Measurements from ENCODE around the gene SND1.
"Not testable (repeated sequence)": the region's sequence is repeated elsewhere in the genome, so short reads cannot be mapped to it uniquely, and the experiment has no call there.

SND1 gene

DNA sequence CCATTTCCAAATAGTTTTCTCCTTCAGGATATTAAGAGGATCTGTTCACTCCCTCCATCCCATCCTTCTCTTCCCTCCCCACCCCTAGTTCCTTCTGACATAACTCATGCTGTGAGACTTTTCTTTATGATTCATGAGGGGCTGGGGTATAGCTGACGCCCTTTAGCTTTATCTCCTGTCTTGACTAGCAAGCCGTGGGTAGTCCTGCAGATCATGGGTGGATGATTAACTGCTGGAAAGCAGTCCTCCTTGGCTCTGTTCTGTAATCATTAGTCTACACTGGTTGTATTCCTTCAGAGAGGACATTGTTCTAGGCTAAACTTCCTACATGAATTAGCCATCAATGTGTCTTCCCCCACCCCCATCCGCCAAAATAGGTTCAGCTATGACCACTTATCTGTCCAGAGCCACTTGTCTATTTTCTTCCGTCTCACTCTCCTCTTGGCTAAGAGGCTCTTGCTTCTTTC is 243.9 kb downstream of the SND1 start:
- DNase-seq = no peak

DNA sequence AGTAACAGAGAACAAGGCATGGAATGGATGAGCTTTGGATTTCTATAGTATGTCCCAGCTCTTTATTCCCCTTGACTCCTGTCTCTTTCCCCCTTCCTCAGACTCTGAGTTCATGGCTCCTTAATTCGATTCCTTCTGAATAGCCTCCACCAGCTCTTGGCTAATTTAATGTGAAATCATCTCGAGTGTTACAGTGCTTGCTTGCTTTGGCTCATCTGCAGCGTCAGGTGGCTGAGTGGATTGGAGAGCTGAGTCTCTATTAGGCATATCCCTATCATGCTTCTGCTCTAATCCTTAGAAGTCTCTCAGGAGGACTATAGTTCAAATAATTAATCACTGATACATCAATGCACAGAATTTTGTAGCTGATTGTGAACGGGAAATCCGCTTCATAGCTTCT is 244.7 kb downstream of the SND1 start:
- DNase-seq = no peak

DNA sequence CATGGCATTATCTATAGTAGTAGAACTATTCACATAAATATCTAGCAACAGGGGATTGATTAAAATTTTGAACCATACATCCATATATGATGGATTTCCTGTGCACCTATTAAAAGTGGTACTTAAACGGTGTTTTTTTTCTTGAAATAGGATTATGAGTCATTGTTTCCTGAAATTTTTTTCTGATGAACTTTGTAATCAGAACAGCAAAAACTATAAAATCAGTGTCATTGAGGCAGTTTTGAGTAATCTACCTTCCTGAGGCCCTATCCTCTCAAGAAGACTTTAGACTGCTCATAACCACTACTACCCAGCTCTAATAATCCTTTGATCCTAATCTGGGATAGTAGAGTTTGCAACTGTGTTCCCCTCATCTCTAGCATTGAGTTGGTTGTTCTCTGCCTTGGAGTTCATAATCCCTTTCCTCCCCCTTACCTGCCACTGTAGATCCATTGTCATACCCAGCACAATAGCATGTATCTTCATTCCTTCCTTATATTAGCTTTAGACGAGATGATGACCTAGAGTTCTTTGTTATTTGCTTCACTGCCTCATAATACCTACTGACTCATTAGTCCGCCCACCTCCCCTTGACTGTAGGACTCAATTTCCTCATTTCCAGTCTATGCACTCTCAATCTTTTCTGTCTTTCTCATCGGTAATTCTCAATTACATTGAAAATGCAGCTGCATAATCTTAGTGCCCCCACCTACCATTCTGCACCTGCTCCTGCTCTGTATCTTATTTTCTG is 245.9 kb downstream of the SND1 start:
- no peak for DNase-seq

DNA sequence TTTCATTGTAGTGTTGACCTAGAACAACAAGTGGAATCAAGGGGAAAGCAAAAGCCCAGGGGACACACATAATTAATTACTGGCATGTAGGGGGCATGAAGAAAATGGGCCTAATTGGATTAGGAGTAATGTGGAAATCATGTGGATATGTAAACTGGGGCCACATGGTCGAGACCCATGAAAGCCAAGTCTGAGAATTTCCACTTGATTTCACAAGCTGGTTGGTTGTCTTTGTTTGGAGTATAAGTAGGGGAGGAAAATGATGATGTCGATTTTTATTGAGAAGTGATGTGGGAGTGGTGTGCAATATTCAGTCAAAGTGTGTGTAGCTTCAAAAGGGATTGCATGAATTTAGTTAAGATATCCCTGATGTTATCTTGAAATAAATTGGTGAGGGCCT is 247.4 kb downstream of the SND1 start:
- no peak for DNase-seq

DNA sequence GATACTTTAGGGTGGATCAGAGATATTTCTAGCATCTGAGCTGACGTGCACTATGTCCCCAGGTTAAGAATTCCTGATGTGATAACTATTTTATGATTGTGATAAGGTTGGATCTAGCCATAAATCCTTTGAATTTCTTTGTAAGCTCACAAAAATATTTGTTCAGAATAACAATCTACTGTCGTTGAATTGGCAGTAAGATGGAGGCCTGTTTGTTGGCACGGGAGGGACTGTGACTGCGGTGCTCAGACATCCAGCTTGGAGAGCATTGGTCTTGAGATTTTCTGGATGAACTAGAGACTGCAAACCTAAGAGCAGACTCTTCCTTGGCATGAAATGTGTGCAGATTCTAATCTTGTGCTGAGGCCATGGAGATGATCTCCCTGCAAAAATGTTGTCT is 248.1 kb downstream of the SND1 start:
- no peak for DNase-seq

DNA sequence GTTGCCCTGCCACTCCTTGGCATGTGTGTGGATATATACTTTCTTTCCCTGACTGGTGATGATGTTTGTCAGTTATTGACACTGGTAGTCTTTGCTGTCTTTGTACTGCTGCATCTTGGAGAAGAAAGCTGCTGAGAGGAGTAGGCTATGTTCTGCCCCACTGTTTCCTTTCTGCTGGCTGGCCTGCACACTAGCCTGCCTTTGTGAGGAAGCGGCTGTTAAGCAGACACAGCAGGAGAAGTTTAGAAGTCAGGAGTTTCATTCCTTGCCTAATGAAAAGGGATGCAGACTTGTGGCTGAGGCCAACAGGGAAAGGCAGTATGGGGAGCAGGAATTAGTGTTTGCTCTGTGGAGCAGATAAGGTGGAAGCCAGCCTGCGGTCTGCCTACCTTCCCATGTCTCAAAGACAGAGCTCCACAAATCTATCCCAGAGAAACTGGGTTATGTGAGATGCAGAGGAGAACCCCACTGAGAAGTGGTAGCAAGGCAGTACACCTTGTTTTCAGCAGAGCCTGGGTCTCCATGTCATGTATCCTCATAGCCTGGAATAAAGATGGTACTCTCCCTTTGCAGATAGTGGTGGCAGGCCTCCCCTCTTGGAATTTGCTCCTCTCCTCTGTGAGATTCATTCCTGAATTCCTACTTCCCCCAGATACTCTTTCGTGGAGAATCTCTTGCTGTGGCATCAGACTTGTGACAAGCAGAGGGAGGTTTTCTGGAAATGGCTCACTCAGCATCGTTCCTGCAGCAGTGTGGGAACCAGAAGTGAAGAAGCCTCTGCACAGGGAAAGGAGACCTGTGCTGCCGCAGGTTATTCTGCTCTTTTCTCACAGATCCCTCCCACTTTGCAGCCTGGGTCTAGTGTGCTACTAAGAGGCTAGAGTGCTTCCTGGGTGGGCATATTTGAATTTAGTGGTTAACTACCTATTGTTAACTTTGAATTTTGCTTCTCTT is 249.0 kb downstream of the SND1 start:
- no peak for DNase-seq

DNA sequence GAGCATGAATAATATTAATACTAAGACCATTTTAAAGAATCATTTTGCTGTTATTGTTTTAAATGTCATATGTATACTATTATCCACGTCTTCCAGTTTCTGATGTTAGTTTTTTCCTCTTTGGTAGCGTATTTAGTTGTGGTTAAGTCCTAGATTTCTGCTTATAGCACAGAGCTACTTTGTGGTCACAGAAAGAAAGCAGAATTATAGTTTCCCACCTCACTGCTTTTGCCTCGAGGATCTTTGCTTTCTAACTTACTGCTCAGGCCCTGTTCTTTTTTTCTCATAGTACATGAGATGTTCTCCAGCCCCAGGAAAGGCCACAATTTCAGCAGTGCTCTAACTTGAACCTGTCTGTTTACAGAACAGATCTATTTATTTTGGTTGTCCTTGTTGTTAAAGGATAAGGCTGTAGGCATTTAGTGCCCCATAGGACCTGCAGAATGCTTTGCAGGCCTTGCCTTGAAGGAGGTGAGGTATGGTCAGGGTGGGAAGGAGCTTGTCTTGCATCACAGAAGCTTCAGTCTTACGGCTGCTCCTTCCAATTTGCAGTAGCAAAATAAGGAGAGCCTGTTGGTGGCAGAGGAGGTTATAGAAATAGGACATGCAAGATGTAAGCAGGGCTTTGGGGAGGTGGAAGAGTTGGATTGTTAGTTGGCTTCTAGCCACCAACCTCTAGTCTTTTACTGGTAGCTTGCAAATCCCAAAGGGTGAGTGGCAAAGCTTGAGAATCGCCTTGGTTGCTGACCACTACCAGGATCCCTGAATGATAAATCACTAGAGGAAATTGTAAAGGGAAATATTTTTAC is 250.1 kb downstream of the SND1 start:
- no peak for DNase-seq

DNA sequence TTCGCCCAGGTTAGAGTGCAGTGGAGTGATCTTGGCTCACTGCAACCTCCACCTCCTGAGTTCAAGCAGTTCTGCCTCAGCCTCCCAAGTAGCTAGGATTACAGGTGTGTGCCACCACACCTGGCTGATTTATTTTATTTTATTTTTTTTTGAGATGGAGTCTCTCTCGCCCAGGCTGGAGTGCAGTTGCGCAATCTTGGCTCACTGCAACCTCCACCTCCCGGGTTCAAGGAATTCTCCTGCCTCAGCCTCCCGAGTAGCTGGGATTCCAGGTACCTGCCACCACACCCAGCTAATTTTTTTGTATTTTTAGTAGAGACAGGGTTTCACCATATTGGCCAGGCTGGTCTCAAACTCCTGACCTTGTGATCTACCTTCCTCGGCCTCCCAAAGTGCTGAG is 250.8 kb downstream of the SND1 start:
- not testable (repeated sequence) for DNase-seq

DNA sequence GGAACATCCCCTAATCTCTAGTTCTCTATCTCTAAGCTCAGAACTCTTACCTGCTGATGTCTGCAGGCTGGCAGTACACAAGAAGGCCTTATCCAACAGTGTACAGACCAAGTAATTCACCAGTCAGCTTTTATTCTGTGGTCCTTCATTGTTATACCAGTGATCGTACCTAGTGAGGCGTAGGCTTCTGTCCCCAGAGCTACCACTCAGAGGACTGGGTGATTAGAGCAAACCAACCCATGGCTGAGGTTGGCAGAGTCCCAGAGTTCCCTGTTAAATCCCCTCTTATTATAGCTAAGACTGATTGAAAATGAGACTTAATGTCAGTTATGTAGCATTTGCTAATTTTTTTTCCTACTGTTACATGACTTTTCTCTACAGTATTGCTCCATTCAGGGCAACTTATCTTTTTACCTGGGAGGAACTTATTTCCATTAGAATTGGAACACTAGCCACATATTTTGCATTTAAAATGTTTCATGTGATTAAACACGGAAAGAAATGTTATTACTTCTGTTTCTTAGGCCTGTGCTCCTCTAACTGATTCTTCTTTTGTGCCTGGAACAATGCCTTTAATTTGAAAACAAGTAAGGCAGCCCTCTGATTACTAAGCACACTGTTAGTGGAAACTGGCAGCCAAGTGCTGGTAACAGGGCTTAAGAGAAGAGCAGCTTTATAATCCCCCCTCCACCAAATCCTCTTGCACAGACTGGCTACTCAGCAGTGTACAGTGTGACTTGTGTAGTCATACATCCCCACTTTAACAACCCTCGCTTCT is 252.1 kb downstream of the SND1 start:
- no peak for DNase-seq

DNA sequence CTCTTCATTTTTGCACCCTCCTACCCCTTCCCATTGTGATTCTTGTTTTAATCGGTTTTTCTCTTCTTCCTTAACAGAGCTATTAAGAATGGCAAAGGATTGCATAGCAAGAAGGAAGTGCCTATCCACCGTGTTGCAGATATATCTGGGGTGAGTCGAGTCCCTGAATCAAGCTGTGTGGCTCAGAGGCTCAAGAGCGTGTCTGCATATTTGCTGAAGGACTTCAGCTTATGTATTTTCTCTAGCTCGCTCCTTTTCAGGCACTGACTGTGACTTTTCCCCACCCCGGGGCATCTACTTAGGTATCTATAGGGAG is 252.6 kb downstream of the SND1 start:
- no peak for DNase-seq

DNA sequence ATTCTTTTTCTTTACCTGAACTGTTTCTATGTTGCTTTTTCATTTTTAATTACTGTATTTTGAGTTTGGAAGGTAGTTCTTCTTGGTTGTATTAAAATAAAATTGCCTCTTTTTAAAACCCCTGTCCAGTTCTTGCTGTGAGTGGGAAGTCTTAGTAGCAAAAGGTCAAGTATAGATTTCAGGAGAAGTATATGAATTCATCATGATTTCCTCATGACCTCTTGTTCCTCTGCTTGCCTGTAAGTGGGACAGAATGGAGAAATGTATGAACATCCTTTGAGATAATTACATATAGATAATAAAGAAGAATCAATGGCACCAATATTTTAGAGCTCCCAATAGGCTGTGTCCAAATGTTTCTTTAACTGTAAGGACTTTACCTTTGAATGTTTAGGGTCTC is 253.0 kb downstream of the SND1 start:
- no peak for DNase-seq

DNA sequence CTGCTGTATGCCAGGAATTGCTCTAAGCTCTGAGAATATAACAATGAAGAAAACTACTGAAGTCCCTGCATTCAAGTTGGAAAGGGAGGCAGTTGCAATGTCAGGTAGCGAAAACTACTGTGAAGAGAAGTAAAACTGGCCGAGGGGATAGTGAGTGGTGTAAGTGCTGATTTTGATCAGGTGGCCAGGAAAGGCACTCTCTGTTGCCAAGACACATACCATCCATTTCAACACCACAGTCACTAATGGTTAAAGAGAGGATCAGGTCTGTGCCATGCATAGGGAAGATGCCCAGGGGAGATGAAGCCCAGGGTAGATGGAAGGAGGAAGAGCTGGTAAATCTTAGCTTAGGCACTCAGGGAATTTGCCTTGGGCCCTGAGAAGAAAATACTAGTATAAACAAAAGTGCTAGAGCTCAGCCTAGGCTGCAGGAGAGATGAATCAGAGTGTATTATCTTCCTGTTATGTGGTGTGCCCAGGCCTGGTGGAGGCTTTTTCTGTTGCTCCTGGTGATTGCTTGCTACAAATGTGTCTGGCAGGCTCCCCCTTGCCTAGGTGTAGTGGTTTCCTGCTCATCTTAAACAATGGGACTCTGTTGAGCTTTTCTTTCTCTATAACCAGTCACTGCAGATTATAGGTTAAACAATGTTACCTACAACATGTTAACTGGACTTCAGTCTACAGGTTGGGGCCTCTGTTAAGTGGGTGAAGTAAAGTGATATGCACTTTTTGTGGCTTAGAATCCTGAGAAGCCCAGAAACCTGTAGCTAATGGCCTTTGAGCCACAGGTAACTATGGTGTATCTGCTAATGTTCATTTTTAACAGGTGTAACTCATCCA is 253.7 kb downstream of the SND1 start:
- no peak for DNase-seq

DNA sequence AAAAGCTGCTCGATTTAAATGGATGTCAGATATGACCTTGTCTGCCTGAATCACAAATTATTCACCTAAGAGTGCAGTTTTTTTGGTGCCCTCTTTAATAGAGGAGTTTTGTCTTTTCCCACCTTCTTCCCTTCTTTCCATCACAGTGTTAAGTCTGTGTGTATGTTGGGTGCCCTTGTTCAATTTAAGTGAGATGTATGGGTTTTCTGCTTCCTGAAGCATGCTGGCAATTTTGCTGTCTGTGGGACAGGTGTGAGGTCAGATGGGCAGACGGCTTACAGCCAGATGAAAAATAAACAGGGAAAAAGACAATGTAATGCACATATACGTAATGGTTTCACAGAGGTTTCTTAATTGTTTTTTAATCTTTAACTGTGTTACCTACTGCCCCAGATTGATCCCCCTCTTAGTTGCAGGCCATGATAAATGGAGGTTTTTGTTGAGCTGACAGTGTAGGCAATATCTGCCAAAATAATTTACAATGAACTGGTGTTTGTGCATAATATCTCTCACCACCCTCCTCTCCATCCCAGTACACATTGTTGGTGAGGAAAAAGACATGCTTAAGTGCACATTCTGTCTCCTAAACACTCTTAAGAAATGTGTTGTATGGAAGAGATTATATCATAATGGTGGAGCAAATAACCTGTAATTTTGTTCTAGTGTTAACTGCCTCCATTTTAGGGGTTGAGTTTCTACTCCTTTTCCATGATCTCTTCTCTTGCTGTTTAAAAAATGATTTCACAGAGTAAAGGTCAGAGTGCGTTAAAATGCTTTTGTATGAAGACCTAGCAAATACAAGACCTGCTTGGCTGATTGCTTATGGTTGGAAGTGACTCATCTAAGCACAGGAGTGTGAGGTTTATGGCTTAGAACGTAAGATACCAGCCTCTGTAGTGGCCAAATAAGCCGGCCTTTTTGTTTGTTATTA is 255.4 kb downstream of the SND1 start:
- no peak for DNase-seq

DNA sequence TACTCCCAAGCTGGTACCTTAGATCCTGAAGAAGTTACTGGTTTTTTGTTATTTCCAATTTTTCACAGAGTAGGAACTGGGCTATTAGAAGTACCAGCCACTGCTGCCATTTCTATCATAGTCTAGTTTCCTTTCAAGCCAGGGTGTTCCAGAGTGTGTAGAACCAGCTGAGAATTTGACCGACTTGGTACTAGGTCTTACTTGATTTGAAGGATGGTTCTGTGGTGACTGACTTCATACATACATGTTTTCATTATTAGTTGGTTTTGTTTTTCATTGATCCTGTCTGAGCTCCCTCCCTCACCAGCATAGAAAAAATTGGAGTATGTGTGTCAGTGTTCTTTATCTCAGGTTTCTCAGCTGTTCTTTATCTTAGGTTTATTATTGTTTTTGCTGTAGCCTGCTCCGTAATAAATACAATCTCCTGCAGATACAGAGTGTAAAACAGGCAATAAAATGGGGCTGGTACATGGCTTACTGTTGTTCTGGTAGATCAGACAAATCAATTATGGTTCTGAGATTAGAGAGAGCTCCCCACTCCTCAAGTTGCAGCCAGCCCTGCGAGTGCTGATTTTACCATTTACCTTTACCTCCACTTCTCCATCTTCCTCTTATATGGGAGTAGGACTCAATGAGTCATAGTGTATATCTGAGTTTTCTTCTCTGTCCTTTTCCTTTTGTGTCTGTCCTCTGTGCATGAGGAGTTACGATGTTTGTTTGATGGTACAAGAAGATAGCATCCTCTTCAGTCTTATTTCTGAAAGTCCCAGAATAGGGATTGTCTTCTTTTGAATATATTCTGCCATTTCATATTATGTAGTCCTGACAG is 256.6 kb downstream of the SND1 start:
- DNase-seq = no peak

DNA sequence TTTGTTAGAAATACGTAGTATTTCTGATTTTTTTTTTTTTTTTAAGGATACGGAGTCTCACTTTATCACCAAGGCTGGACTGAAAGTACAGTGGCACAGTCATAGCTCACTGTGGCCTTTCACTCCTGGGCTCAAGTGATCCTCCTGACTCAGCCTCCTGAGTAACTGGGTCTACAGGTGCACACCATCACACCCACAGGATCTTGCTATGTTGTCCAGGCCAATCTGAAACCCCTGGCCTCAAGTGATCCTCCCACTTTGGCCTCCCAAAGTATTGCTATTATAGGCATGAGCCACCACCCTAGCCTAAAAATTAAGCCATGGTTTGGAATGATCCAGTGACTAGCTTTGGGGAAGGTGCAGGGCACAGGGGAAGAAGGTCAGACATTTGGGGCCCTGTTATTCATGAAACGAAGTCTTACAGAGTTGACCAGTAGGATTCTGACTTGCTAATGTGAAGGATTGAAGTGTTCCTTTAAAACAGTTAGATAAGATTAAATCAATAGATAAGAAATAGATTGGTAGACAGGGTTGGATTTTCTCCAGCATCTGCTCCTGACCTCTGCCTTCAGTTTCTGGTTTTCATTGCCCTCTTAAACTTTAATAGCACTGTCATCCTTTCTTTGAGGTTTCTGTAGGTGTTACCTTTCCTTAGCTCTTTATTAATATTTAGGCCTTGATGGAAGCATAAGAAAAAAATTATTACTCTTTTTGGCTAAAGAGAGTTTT is 257.6 kb downstream of the SND1 start:
- no peak for DNase-seq

DNA sequence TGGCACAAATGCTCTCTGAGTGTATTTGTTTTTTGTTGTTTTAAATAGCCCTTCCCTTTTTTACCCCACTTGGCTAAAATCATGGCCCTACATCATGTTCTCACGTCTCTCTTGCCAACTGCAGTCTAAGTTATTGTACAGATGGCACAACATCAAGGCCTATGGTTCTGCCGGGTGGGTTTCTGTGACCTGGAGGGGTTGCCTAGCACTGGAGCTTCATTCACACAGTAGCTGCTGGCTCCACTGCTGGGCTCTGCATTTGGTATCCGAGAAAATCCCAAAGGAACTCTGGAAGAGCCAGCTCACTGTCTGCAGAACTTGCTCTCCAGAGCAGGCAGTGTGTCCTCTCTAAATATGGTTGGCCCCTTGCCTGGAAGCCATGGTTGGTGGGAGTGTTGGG is 258.7 kb downstream of the SND1 start:
- no peak for DNase-seq

DNA sequence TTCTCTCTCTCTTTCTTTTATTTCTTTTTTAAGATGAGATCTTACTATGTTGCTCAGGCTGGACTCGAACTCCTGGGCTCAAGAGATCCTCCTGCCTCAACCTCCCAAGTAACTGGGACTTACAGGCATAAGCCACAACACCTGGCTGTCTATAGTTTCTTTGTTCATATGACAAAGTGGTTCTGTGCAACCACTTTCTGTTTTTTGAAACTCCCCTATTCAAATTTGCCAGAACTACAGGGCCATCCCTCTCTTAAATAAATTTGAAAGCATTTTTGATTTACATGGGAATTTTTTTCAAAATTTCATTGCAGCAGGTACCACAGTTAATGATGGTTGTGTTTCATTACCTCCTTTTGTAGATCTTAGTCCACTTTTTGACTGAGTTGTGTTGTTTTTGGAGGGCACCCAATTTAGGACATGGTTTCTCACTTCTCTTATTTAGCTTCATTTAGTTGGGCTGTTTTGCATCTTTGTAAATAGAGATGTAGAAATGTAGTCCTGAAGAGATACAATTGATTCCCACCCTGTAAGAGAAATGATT is 260.0 kb downstream of the SND1 start:
- DNase-seq = no peak

DNA sequence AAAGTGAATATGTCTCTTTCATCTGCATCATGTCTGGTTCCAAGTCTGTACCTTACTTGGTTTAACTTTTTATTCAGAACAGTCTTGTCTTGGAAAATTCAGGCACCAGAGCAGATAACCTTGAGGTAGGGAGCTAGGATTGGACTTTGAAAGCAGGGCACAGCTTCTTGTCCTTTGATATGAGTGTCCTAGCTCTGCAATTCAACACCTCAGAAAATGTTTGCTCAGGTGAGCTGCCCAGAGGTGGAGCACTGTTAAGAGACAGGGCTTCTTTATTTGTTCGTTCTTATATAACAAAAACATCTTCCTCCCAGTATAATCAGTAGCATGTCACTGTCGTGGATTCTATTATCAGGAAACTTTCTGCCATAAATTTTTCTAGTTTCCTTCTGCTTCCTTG is 260.9 kb downstream of the SND1 start:
- no peak for DNase-seq

DNA sequence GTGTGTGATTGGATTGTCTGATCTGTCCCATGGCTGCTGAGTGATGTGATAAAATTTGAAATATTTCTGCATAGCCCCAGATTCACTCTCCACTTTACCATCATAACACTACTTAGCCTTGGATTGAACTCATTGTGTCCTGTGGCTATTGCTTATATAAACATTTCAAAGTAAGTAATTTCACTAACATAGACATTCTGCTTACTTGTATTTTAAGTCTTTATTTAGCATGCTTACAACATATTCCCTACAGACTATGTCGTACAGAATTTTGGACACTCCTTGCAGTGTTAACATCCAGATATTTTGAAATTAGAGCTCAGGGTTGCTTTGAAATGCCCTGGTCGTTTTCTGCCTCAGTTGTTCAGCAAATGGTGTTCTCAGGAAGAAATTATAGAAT is 261.7 kb downstream of the SND1 start:
- no peak for DNase-seq
